Smooth muscle cell (in vitro differentiated cells): ENCODE data around the gene ZNF616. TPM values are rescaled to one million over a fixed set of nuclear protein-coding genes. Genes with fewer than 3 reads are reported as not detected.

Experiments
- DNase-seq: peaks from one replicate; lab custom pipeline; 2025; ENCODE audit not compliant: unreplicated experiment; lab: John Stamatoyannopoulos, UW
- H2AFZ ChIP-seq: fragments of 200-600 bp; sonication (generic); 2 replicates; pipeline ENCODE4 v1.6.0; 2016; ENCODE audit warnings: antibody characterized with exemption, low read depth, mild to moderate bottlenecking
- H3F3A ChIP-seq: fragments of 200-600 bp; sonication (generic); 2 replicates; pipeline ENCODE4 v1.6.0; 2017; ENCODE audit warnings: antibody characterized with exemption, low read depth
- H3K27ac ChIP-seq: fragments of 200-600 bp; sonication (generic); 2 replicates; pipeline ENCODE4 v1.5.1; 2016; ENCODE audit warnings: low read depth, mild to moderate bottlenecking
- H3K27me3 ChIP-seq: fragments of 200-600 bp; sonication (generic); 2 replicates; pipeline ENCODE4 v1.6.1; 2016; ENCODE audit warnings: low read depth, mild to moderate bottlenecking
- H3K36me3 ChIP-seq: fragments of 200-600 bp; sonication (generic); 2 replicates; pipeline ENCODE4 v1.5.1; 2016; ENCODE audit warnings: low read depth
- H3K4me1 ChIP-seq: fragments of 200-600 bp; sonication (generic); 2 replicates; pipeline ENCODE4 v1.5.1; 2016; ENCODE audit warnings: low read depth
- H3K4me2 ChIP-seq: fragments of 200-600 bp; sonication (generic); 2 replicates; pipeline ENCODE4 v1.6.0; 2016; ENCODE audit warnings: mild to moderate bottlenecking
- H3K4me3 ChIP-seq: fragments of 200-600 bp; sonication (generic); 2 replicates; pipeline ENCODE4 v1.5.1; 2016; ENCODE audit warnings: mild to moderate bottlenecking
- H3K79me2 ChIP-seq: fragments of 200-600 bp; sonication (generic); 2 replicates; pipeline ENCODE4 v1.6.0; 2016; ENCODE audit warnings: low read depth, mild to moderate bottlenecking
- H3K9ac ChIP-seq: fragments of 200-600 bp; sonication (generic); 2 replicates; pipeline ENCODE4 v1.6.0; 2016; ENCODE audit warnings: low read depth
- H3K9me3 ChIP-seq: fragments of 200-600 bp; sonication (generic); replicated peaks from 2 replicates; pipeline ENCODE4 v1.5.1; 2016; ENCODE audit warnings: low read depth
- H4K20me1 ChIP-seq: fragments of 200-600 bp; sonication (generic); 2 replicates; pipeline ENCODE4 v1.6.0; 2016; ENCODE audit warnings: low read depth
- WGBS: methylation state at CpG from one replicate; pipeline ENCODE4 v1.1.7; 2016; ENCODE audit warnings: low lambda C conversion rate; 5-methylcytosine and 5-hydroxymethylcytosine counted together
- polyA plus RNA-seq: library from polyadenylated mRNA; unstranded; fragments of >200 nt; fragmentation: Nextera tagmentation; extraction: Ambion mirVana; gene quantifications from 2 replicates; pipeline ENCODE4 v1.2.1, GENCODE V29; 2016
- total RNA-seq: library from RNA; depleted of rRNA; stranded (reverse); fragments of >200 nt; gene quantifications from 2 replicates; pipeline ENCODE4 v1.2.3, GENCODE V29; 2014
- TF ChIP-seq, protein P1 (sequence below): fragments of 200-600 bp; sonication (generic); IDR thresholded peaks from 2 replicates; pipeline ENCODE4 v1.5.1; 2017; ENCODE audit warnings: borderline replicate concordance, mild to moderate bottlenecking, antibody characterized with exemption; ENCODE audit not compliant: insufficient read depth, poor library complexity, severe bottlenecking

Gene ZNF616
- total and polyA plus RNA-seq, 2 experiments from 2014 or later, result 8.7 to 11.3 TPM

DNA sequence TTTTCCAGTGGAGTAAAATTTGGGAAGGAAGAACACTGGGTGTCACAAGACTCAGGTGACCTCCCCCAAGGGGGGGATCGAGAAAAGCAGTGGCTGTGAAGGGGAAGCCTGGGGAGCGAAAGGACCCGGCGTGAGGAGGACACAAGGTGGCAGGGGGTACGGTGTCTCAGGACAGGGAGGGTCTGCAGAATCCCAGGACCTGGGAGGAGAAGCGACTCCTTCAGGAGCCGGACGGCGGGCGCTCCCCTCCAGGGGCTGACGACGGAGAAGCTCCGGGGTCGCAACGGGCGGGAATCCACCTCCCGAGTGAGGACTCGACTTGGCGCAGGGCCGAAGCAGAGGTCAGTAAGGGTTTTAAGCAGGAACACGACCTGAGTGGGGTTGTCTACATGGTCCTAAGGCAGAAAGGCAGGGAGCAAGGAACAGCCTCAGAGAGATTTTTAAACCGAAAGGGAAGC is 31.2 kb upstream of the ZNF616 start:
- peak; percentile 5 for DNase-seq

DNA sequence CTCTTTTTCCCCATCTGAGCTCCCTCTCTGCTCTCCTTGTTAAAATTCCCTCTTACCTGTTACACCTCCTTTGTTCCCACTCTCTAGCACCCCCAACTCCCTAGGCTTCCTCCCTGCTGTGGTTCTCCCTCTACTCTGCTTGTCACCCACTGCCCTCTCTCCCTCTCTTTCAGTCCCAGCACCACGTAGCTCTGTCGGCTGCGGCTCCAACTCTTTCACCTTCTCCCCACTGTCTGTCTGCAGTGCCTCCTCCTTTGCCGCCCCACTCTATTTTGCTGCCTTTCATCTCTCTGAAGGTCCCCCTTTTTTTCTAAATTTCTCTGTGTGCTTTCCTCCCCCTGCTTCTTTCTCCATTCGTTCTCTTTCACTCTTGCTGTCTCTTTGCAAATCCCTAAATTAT is 30.6 kb upstream of the ZNF616 start:
- no peaks in the 10 kb centered on the region for H3K4me1 ChIP-seq
- H2AFZ ChIP-seq, result peak overlapping the region; percentile 97
- TF ChIP-seq, protein P1, sequence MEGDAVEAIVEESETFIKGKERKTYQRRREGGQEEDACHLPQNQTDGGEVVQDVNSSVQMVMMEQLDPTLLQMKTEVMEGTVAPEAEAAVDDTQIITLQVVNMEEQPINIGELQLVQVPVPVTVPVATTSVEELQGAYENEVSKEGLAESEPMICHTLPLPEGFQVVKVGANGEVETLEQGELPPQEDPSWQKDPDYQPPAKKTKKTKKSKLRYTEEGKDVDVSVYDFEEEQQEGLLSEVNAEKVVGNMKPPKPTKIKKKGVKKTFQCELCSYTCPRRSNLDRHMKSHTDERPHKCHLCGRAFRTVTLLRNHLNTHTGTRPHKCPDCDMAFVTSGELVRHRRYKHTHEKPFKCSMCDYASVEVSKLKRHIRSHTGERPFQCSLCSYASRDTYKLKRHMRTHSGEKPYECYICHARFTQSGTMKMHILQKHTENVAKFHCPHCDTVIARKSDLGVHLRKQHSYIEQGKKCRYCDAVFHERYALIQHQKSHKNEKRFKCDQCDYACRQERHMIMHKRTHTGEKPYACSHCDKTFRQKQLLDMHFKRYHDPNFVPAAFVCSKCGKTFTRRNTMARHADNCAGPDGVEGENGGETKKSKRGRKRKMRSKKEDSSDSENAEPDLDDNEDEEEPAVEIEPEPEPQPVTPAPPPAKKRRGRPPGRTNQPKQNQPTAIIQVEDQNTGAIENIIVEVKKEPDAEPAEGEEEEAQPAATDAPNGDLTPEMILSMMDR, result no peak
- no peak overlapping the region for H3K27ac ChIP-seq
- 15% methylated on average over 5 of the region's 5 CpGs for WGBS
- no peaks in the 10 kb centered on the region for H4K20me1 ChIP-seq
- H3K9ac ChIP-seq, result peak overlapping the region; percentile 75
- peaks cover 4% of the 10 kb centered on the region for H3F3A ChIP-seq
- peaks cover 6% of the 10 kb centered on the region for H3K79me2 ChIP-seq
- peak overlapping the region; percentile 82 for H3K4me3 ChIP-seq
- H3K36me3 ChIP-seq, result peaks cover 14% of the 10 kb centered on the region
- peak overlapping the region; percentile 100 for H3K4me2 ChIP-seq
- no peaks in the 10 kb centered on the region for H3K9me3 ChIP-seq
- no peak for DNase-seq
- no peaks in the 10 kb centered on the region for H3K27me3 ChIP-seq

More for the DNA sequence above, 31.2 kb upstream of the ZNF616 start:
- H3F3A ChIP-seq, result peaks cover 4% of the 10 kb centered on the region
- H3K36me3 ChIP-seq, result peaks cover 12% of the 10 kb centered on the region
- no peaks in the 10 kb centered on the region for H3K4me1 ChIP-seq
- TF ChIP-seq, protein P1, result no peak
- H3K27ac ChIP-seq, result no peak overlapping the region
- H4K20me1 ChIP-seq, result no peaks in the 10 kb centered on the region
- H3K4me2 ChIP-seq, result peak overlapping the region; percentile 100
- H3K9ac ChIP-seq, result peak overlapping the region; percentile 75
- WGBS, result 3% methylated on average over 21 of the region's 22 CpGs
- H3K9me3 ChIP-seq, result no peaks in the 10 kb centered on the region
- no peaks in the 10 kb centered on the region for H3K27me3 ChIP-seq
- H3K79me2 ChIP-seq, result peaks cover 6% of the 10 kb centered on the region
- peak overlapping the region; percentile 82 for H3K4me3 ChIP-seq
- H2AFZ ChIP-seq, result peak overlapping the region; percentile 97

DNA sequence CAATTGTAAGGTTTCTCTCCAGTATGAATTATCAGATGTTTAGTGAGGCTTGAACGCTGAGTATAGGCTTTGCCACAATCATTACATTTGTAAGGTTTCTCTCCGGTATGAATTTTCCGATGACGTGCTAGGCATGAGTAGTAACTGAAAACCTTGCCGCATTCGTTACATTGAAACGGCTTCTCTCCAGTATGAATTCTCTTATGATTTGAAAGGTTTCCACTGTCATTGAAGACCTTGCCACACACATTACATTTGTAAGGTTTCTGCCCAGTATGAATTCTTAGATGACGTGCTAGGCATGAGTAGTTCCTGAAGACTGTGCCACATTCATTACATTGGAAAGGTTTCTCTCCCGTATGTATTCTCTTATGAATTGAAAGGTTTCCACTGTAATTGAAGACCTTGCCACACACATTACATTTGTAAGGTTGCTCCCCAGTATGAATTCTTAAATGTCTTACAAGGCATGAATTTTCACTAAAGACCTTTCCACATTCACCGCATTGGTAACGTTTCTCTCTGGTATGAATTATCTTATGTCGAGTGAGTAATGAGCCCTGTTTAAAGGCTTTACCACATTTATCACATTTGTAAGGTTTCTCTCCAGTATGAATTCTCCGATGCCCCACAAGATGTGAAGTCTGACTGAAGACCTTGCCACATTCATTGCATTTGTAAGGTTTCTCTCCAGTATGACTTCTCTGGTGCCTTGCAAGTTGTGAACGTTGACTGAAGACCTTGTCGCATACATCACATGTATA is 16.0 kb upstream of the ZNF616 start:
- Histone ChIP-seq H3F3A (no peaks in the 10 kb centered on the region), H4K20me1 (no peaks in the 10 kb centered on the region), H3K4me3 (no peak overlapping the region), H3K9me3 (peaks cover 85% of the 10 kb centered on the region), H3K79me2 (no peaks in the 10 kb centered on the region), H3K4me1 (no peaks in the 10 kb centered on the region), H3K9ac (no peak overlapping the region), H2AFZ (no peak overlapping the region), H3K27ac (no peak overlapping the region), H3K4me2 (no peak overlapping the region), H3K36me3 (peaks cover 68% of the 10 kb centered on the region), H3K27me3 (no peaks in the 10 kb centered on the region)
- no peak for DNase-seq
- TF ChIP-seq, protein P1, result no peak
- WGBS, result 97% methylated on average over 15 of the region's 15 CpGs

DNA sequence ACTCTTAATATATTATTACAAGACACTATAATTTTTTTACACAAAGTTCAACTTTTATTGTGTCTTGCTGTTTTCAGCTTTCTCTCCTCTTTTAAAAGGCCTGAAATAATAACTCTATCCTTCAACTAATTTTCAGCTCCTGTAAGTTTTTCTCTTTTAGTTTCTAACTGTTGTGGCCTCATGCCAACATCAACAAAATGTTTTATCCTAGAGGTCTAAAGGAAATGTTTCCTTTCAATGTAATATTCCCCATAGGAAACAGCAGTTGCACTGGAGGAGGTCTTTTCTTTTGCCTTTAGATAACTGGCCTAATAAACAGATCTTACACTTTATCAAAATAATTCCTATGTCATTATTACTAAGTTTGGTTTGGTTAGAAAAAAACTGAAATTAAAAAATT is 8.5 kb upstream of the ZNF616 start:
- TF ChIP-seq, protein P1, result no peak

More for the DNA sequence above, 8.5 kb upstream of the ZNF616 start:
- Histone ChIP-seq H3F3A (no peaks in the 10 kb centered on the region), H3K79me2 (no peaks in the 10 kb centered on the region), H3K36me3 (peaks cover 3% of the 10 kb centered on the region), H3K9me3 (peaks cover 22% of the 10 kb centered on the region), H3K27ac (no peak overlapping the region), H2AFZ (no peak overlapping the region), H4K20me1 (no peaks in the 10 kb centered on the region), H3K27me3 (no peaks in the 10 kb centered on the region), H3K4me1 (no peaks in the 10 kb centered on the region), H3K9ac (no peak overlapping the region), H3K4me3 (no peak overlapping the region), H3K4me2 (no peak overlapping the region)
- DNase-seq, result no peak
